Middle frontal gyrus (tissue), 1 donor: Measurements from ENCODE around the gene CIROP.

Experiments used
- DNase-seq: peaks from one replicate; pipeline ENCODE4 v3.0.0-alpha.2; 2015; ENCODE audit warnings: low spot score; ENCODE audit errors: extremely low spot score

CIROP gene

GRCh38 chr14:23130871-23131270 lies 26.1 kb upstream of the CIROP start:
- DNase-seq = no peak

DNA sequence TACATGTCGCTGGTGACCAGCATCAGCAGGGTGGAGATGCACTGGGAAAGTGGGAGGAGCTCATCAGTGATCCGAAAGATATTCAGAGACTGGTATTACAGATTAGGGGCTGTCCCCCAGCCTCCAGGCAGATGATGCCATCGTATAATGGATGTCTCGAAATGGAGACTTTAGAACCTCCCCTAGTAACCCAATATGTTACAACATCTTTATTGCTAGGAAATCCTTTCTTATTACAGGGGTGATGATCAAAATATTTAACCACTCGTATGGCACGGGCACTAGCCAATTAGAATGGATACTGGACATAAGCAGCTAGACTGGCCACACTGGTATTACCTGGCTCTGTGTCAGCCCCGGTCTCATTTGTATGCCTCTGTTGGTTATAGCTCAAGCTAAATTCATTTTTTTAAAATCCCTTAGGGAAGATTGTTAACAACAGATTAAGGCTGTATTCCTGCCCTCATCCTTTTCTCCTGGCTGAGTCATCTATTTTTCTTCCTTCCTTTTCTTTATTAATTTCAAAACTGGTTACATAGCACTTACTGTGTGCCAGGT lies 25.0 kb upstream of the CIROP start:
- no peak for DNase-seq

GRCh38 chr14:23128969-23129758 lies 24.4 kb upstream of the CIROP start:
- DNase-seq = no peak

GRCh38 chr14:23127861-23128260 lies 23.1 kb upstream of the CIROP start:
- DNase-seq = no peak

GRCh38 chr14:23126548-23127278 lies 21.9 kb upstream of the CIROP start:
- no peak for DNase-seq

- DNase-seq = no peak
Observed at GRCh38 chr14:23125933-23126524, 21.2 kb upstream of the CIROP start.

DNA sequence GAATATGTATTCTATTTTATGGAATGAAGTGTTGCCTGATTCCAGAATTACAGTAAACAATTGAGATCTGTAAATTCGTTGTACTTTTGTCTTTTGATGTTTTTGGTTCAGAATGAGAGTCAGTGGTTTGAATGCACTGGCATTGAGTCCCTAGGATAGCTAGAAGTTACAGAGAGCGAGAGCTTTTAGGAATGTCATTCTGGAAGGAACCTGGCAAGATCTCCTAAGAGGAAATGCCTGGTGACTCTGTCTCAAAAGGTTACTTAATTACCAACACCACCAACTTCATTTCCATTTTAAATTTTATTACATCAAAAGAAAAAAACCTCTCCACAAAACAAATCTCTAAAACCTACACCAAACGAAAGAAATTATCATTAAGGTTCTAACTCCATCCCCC lies 20.2 kb upstream of the CIROP start:
- no peak for DNase-seq

GRCh38 chr14:23124337-23124954 lies 19.7 kb upstream of the CIROP start:
- no peak for DNase-seq

DNA sequence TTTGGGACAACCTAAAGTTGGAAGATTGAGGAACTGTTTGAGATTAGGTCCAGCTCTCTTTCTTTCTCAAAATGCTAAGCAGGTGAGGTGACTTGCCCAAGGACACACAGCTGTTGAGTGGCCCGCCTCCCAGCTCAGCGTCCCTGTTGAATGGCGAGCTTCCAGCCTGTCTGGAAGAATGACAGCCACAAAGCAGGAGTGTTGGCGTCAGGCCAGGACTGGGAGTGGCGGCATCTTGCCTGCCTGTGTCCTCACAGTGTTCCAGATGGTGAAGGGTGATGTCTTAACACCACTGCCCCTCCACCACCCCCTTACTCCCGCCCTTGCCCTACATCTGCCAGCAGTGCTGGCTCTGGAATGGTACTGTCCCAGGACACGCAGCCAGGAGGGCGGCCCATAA lies 18.6 kb upstream of the CIROP start:
- DNase-seq = no peak

- DNase-seq = no peak
Observed at GRCh38 chr14:23122086-23122485, 17.3 kb upstream of the CIROP start.

- DNase-seq = no peak
Observed at GRCh38 chr14:23121361-23121771, 16.6 kb upstream of the CIROP start.

- DNase-seq = peak; percentile 88
Observed at GRCh38 chr14:23120541-23121251, 15.9 kb upstream of the CIROP start.

GRCh38 chr14:23119363-23120327 lies 14.9 kb upstream of the CIROP start:
- no peak for DNase-seq

DNA sequence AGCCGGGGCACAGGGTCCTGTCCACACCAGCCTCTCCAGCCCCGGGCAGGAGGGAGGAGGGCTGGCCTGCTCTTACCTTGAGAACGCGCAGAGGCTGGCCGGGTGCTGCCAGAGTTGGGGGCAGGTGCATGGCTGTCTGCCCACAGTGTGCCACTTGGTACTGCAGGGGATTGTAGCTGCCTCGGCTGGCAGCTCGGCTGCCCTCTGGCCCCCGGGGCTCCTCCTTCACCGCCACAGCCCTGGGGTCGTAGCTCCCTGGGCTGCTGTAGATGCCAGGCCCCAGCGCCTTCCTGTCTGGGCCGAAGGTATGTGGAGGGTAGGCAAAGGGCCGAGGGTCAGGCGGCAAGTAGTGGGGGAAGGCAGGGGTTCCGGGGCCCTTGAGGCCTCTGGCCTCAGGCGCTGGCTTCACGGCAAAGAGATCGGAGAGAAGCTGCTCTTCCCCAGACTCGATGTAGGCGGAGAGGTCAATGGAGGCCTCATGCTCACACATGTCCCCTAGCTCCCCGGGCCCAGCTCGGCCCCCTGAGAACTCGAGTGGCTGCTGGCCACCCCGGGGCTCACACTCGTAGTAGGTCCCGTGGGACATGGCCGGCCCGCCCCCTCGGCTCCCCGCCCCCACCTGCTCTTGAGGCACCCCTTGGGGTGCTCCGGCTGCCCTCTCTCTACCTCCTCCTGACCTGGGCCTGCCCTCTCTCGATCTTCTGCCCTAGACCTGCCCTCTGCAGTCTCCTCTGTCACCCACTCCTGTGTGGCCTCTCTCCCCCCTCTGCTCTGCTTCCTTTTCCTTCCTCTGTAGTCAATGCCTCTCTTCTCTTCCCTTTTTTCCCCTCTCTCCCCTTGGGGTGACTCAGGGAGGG lies 13.9 kb upstream of the CIROP start, which contains the start of gene CEBPE:
CEBPE (minus strand) TSS at position 750 of the 857 bp plus-strand sequence; CDS start at position 586, 164 bp downstream.
- no peak for DNase-seq

GRCh38 chr14:23117371-23118020 lies 12.7 kb upstream of the CIROP start:
- DNase-seq = no peak

DNA sequence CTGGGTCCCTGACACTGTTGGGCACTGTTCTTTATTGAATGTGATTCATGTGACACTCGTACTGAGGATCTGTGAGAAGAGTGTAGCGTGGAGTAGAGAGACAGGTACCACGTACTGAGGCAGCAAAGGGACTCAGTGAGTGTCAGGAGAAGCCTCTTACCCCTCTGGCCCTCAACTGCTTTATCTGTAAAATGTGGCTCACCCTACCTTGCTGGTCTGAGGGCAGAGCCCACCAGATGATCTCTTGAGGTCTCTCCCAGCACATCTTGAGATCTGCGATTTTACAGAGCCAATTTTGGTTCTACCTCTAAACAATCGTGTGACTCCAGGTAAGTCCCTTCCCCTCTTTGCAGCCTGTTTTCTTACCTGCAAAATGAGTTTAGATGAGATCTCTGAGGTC lies 11.1 kb upstream of the CIROP start:
- DNase-seq = no peak

- no peak for DNase-seq
Observed at GRCh38 chr14:23115039-23115731, 10.4 kb upstream of the CIROP start.

DNA sequence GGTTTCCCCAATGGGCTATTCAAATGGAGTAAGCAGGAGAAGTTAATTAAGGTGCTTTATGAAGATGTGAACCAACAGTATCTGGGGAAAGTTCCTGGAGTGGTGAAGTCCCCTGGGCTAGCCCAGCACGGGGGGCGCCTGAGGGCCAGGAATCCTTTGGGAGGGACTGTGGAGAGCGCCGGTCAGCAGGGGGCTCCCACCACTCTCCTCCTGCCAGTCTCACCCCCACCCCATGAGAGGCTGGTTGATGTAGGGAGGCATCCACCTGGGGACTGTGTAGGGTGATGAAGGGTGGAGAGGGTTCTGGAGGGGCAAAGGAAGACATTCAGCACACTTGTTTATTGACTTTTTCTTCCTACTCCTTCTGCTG lies 9.9 kb upstream of the CIROP start:
- no peak for DNase-seq
